Activated CD4-positive, alpha-beta memory T cell treated with anti-CD3 and anti-CD28 coated beads, Interleukin-2, amount 10 ng/mL, durations not matched to agents 7 days and 5 days (primary cell): ENCODE results near the gene EPS8L2. TPM values are rescaled to one million over a fixed set of nuclear protein-coding genes. Genes with fewer than 3 reads are reported as not detected.

ENCODE experiments used
- CTCF ChIA-PET: fragments of 350-600 bp; sonication (Branson Sonifier 250); formaldehyde crosslinking; loops from one replicate; lab custom pipeline; 2021; ENCODE audit warnings: antibody characterized with exemption, inconsistent platforms; lab: Charles Lee
- POLR2A ChIA-PET: fragments of 350-600 bp; sonication (Branson Sonifier 250); formaldehyde crosslinking; loops from one replicate; lab custom pipeline; 2021; ENCODE audit warnings: antibody characterized with exemption; lab: Charles Lee
- DNase-seq: peaks from one replicate; pipeline ENCODE4 v3.0.0-alpha.2; 2020
- H3K27ac Mint-ChIP-seq: one replicate; pipeline ENCODE4 v1.8.0; 2021; ENCODE audit warnings: mild to moderate bottlenecking, mixed read lengths
- H3K27me3 Mint-ChIP-seq: one replicate; pipeline ENCODE4 v1.8.0; 2021; ENCODE audit warnings: mixed read lengths
- H3K36me3 Mint-ChIP-seq: one replicate; pipeline ENCODE4 v1.8.0; 2021; ENCODE audit warnings: low read depth, mixed read lengths
- H3K4me1 Mint-ChIP-seq: one replicate; pipeline ENCODE4 v1.8.0; 2021; ENCODE audit warnings: mixed read lengths
- H3K4me3 Mint-ChIP-seq: one replicate; pipeline ENCODE4 v1.8.0; 2021; ENCODE audit warnings: mild to moderate bottlenecking, mixed read lengths
- H3K9me3 Mint-ChIP-seq: one replicate; pipeline ENCODE4 v1.8.0; 2021; ENCODE audit warnings: mixed read lengths
- total RNA-seq, 2 experiments: library from RNA; stranded (reverse); gene quantifications; one replicate each; pipeline ENCODE4 v1.2.3, GENCODE V29; 2021

The EPS8L2 gene
- total RNA-seq, 2 experiments from 2014 or later: 16.2 to 19.4 TPM

DNA sequence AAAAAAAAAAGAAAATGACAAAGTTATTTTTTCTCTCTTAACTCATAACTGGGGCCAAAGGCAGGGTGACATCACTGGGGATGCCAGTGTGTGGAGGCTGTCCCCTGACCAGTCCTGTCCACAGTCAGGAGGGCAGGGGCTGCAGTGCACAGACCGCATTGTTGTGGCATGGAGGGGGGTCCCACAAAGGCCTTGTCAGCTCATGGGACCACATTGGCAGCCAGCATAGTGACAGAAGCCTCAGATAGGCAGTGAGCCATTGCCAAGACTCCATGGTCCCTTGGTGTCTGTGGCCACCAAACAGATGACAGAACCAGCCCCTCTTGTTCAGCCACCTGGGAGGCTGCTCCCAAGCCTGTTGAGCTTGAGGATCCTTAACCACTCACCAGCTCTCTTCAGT, 6.3 kb upstream of the EPS8L2 start:
- DNase-seq: no peak
- POLR2A ChIA-PET: interaction anchor here (1.7 kb wide), 1 partner anchor 12 kb away, joined by 3 read pairs; no protein-coding TSS in a partner anchor
- Mint-ChIP-seq H3K27me3 (no peaks in the 10 kb centered on the region), H3K27ac (no peak overlapping the region), H3K4me1 (peaks cover 20% of the 10 kb centered on the region), H3K4me3 (no peak overlapping the region), H3K9me3 (no peaks in the 10 kb centered on the region), H3K36me3 (peaks cover 28% of the 10 kb centered on the region)
- CTCF ChIA-PET: interaction anchor here (0.9 to 1.4 kb wide), 3 partner anchors 27 to 252 kb away, joined by 3 read pairs; no protein-coding TSS in a partner anchor

GRCh38 chr11:701741-702461, 4.1 kb upstream of the EPS8L2 start:
- Mint-ChIP-seq H3K4me3 (no peak overlapping the region), H3K27me3 (peaks cover 2% of the 10 kb centered on the region), H3K27ac (no peak overlapping the region), H3K36me3 (peaks cover 22% of the 10 kb centered on the region), H3K9me3 (no peaks in the 10 kb centered on the region), H3K4me1 (peaks cover 16% of the 10 kb centered on the region)
- ChIA-PET POLR2A (no interaction called here), CTCF (no interaction called here)
- no peak for DNase-seq

DNA sequence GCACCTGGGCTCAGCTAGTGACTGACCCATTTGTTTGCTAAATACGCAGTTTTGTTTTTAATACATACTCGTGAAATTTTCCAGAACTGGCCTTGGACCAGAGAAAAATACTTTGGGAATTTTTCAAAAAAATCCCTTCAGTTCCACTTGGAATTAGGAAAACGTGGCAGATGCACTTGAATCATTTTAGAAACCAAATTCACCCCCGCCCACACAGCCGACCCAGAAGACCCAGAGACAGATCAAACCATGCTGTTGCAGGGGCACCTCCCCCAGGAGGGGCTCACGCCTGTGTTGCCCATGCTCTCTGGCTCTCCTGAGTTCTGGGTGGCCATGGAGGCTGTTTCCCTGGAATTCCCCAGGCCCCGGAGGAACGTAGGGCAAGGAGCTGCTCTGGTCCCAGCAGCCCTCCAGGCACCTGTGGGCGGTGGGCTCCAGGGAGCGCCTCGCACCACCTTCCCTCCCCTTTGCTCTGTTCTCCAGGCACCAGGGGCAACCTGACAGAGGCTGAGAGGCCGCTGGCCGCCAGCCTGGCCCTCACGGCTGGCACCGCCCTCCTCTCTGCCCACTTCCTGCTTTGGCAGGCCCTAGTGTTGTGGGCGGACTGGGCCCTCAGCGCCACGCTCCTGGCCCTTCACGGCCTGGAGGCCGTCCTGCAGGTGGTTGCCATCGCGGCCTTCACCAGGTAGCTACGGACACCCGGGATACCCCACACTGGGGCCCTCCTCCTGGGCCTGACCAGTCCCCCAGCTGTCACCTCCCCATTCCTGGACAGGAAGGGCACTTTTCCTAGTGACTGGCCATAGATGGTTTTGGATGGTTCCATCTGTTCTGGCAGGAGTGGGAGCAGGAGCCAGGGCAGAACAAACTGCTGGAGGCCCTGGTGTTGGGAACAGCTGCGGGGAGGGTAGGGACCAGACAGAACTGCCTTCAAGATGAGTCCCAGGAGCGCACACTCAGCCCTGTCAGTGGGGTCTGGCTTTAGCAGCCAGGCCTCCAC, 3.3 kb upstream of the EPS8L2 start:
- H3K9me3 Mint-ChIP-seq: no peaks in the 10 kb centered on the region
- peaks cover 11% of the 10 kb centered on the region for H3K4me1 Mint-ChIP-seq
- H3K4me3 Mint-ChIP-seq: no peak overlapping the region
- no peak for DNase-seq
- peaks cover 9% of the 10 kb centered on the region for H3K27me3 Mint-ChIP-seq
- POLR2A ChIA-PET: interaction anchor here (1.1 kb wide), 1 partner anchor 24 kb away, joined by 3 read pairs; no protein-coding TSS in a partner anchor
- CTCF ChIA-PET: interaction anchor here (1.8 kb wide), 1 partner anchor 24 kb away, joined by 7 read pairs; no protein-coding TSS in a partner anchor
- H3K36me3 Mint-ChIP-seq: peaks cover 17% of the 10 kb centered on the region
- H3K27ac Mint-ChIP-seq: no peak overlapping the region

GRCh38 chr11:703506-703905, 2.5 kb upstream of the EPS8L2 start:
- no peak for DNase-seq
- no peak overlapping the region for H3K4me3 Mint-ChIP-seq
- peaks cover 13% of the 10 kb centered on the region for H3K36me3 Mint-ChIP-seq
- H3K4me1 Mint-ChIP-seq: peaks cover 5% of the 10 kb centered on the region
- POLR2A ChIA-PET: interaction anchor here (1.1 kb wide), 1 partner anchor 23 kb away, joined by 3 read pairs; no protein-coding TSS in a partner anchor
- peaks cover 11% of the 10 kb centered on the region for H3K27me3 Mint-ChIP-seq
- H3K27ac Mint-ChIP-seq: no peak overlapping the region
- H3K9me3 Mint-ChIP-seq: no peaks in the 10 kb centered on the region
- CTCF ChIA-PET: interaction anchor here (1.8 kb wide), 1 partner anchor 23 kb away, joined by 7 read pairs; no protein-coding TSS in a partner anchor

DNA sequence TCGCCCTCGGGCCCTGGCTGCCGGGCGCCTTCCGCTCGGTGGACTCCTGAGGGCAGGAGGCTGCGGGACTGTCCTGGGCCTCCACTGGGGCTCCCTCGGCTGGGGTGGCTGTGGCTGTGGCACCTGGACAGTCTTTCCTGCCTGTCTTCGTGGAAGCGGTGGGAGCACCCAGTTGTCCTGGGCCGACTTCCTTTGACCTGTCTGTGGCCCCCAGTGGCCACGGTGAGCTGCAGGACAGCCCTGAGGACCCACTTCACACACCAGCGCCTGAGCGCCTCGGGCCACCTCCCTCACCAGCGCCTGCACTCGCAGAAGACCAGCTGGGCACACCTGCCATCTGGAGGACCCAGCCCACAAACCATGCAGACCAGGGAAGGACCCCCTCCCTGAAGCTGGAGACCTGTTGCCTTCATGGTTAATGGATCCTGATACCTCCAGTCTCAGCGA, 1.8 kb upstream of the EPS8L2 start:
- no peak for DNase-seq
- peaks cover 5% of the 10 kb centered on the region for H3K4me1 Mint-ChIP-seq
- CTCF ChIA-PET: interaction anchor here (1.8 kb wide), 1 partner anchor 22 kb away, joined by 7 read pairs; no protein-coding TSS in a partner anchor

GRCh38 chr11:704781-705645, 1.0 kb upstream of the EPS8L2 start:
- CTCF ChIA-PET: interaction anchor here (1.8 kb wide), 1 partner anchor 21 kb away, joined by 7 read pairs; no protein-coding TSS in a partner anchor
- Mint-ChIP-seq H3K27ac (no peak overlapping the region), H3K4me1 (peaks cover 5% of the 10 kb centered on the region), H3K9me3 (no peaks in the 10 kb centered on the region), H3K36me3 (peaks cover 7% of the 10 kb centered on the region), H3K27me3 (peaks cover 11% of the 10 kb centered on the region), H3K4me3 (no peak overlapping the region)
- POLR2A ChIA-PET: interaction anchor here (0.8 kb wide), 1 partner anchor 9 kb away, joined by 4 read pairs; the partner anchor contains the start of gene TMEM80
- no peak for DNase-seq

More for the DNA sequence above, 1.8 kb upstream of the EPS8L2 start:
- POLR2A ChIA-PET: interaction anchor here (0.8 kb wide), 1 partner anchor 8 kb away, joined by 4 read pairs; the partner anchor contains the start of gene TMEM80
- Mint-ChIP-seq H3K9me3 (no peaks in the 10 kb centered on the region), H3K27ac (no peak overlapping the region), H3K36me3 (peaks cover 9% of the 10 kb centered on the region), H3K27me3 (peaks cover 11% of the 10 kb centered on the region), H3K4me3 (no peak overlapping the region)

DNA sequence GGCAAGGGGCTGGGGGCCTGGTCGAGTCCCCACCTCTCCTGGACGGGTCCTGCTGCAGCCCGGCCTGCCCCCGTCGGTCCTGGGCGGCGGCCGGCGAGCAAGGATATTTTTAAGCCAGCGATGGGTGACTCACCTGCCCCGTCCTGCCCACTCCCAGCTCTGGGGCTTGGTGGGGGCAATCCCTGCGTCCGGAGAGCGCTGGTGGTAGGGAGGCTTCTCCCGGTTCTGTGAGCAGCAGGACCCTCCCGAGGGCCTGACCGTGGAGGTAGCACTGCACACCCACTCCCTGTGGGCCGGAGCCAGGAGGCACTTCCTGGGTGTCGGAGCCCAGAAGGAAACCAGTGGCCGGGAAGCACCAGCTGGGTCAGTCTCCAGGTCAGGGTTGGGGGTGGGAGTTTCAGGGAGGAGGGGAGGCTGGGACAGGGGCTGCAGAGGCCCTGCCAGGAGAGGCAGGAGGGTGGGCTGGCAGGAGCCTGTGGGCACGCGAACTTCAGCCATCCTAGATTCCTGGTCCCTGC, 467 bp downstream of the EPS8L2 start:
- Mint-ChIP-seq H3K4me3 (no peak overlapping the region), H3K27ac (no peak overlapping the region), H3K9me3 (no peaks in the 10 kb centered on the region), H3K27me3 (peaks cover 11% of the 10 kb centered on the region), H3K4me1 (peaks cover 9% of the 10 kb centered on the region), H3K36me3 (peaks cover 3% of the 10 kb centered on the region)
- no peak for DNase-seq
- CTCF ChIA-PET: interaction anchor here (0.6 to 0.8 kb wide), 2 partner anchors 10 to 55 kb away, joined by 3 to 4 read pairs; no protein-coding TSS in a partner anchor
- POLR2A ChIA-PET: interaction anchor here (0.8 kb wide), 1 partner anchor 9 kb away, joined by 3 read pairs; no protein-coding TSS in a partner anchor

DNA sequence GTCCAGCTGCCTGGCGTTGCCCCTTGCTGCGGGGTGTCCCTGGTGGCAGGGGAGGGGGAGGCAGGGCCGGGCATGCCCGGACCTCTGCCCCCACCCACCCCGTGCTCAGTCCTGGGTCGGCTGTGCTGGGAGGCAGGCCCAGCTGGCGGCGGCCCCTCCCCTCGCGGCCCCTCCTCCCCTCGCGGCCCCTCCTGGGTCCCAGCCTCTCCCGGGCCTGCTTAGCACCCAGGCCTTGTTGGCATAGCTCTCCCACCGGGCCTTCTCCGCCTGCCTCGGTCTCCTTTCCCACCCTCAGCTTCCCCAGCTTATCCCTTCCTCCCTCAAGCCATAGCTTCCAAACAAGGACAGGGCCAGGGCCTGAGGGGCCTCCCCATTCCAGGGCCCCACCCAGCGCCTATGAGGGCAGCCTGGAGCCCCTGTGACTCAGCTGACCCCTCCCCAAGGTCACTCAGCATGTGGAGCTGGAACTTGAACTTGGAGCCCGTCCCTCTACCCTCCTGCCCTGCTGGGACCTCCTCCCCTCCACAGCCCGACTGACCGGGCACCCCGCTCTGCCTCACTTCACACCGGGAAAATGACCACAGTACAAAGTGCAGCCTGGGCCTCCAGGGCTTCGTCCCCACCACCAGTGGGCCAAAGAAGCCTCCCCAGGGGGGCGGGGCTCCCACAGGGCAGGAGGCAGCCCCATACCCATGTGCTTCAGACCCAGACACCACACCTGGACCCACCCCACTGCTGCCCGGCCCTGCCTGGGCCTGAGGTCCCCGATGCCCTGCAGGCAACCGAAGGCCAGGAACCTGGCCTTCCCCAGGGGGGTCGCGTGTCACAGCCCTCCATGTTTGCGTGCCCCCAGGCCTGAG, 1.2 kb downstream of the EPS8L2 start:
- Mint-ChIP-seq H3K4me3 (no peak overlapping the region), H3K9me3 (no peaks in the 10 kb centered on the region), H3K27ac (no peak overlapping the region), H3K27me3 (peaks cover 11% of the 10 kb centered on the region), H3K4me1 (peaks cover 9% of the 10 kb centered on the region), H3K36me3 (no peaks in the 10 kb centered on the region)
- ChIA-PET CTCF (interaction anchor here (0.6 to 0.8 kb wide), 2 partner anchors 11 to 54 kb away, joined by 3 to 4 read pairs; no protein-coding TSS in a partner anchor), POLR2A (no interaction called here)
- DNase-seq: no peak

GRCh38 chr11:707817-708420, 1.9 kb downstream of the EPS8L2 start:
- no peak for DNase-seq
- Mint-ChIP-seq H3K27ac (no peak overlapping the region), H3K36me3 (no peaks in the 10 kb centered on the region), H3K4me3 (no peak overlapping the region), H3K4me1 (peaks cover 9% of the 10 kb centered on the region), H3K27me3 (peaks cover 11% of the 10 kb centered on the region), H3K9me3 (no peaks in the 10 kb centered on the region)
- CTCF ChIA-PET: no interaction called here
- POLR2A ChIA-PET: no interaction called here

GRCh38 chr11:708511-708910, 2.5 kb downstream of the EPS8L2 start:
- Mint-ChIP-seq H3K27ac (no peak overlapping the region), H3K4me1 (peaks cover 9% of the 10 kb centered on the region), H3K9me3 (no peaks in the 10 kb centered on the region), H3K27me3 (peaks cover 11% of the 10 kb centered on the region), H3K4me3 (no peak overlapping the region), H3K36me3 (no peaks in the 10 kb centered on the region)
- CTCF ChIA-PET: no interaction called here
- no peak for DNase-seq
- POLR2A ChIA-PET: no interaction called here
